ENCODE data around the gene RGS17.
"Not testable (repeated sequence)": the region's sequence is repeated elsewhere in the genome, so short reads cannot be mapped to it uniquely, and the experiment has no call there.

RGS17 gene

DNA sequence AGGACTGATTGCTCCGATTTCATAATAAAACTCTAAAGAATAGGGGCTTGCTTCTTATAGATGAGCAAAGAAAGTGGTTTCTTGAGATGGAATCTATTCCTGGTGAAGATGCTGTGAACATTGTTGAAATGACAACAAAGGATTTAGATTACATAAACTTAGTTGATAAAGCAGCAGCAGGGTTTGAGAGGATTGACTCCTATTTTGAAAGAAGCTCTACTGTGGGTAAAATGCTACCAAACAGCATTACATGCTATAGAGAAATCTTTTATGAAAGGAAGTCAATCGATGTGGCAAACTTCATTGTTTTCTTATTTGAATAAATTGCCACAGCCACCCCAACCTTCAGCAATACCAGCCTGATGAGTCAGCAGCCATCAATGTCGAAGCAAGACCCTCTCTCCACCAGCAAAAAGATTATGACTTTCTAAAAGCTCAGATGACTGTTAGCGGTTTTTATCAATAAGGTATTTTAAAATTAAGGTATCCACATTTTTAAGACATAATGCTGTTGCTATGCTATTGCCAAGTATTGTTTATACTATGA lies 115.9 kb downstream of the RGS17 start:
- Mint-ChIP-seq H3K27me3 (peaks cover 30% of the 10 kb centered on the region), H3K9me3 (no peaks in the 10 kb centered on the region), H3K4me3 (no peak overlapping the region), H3K4me1 (ENCODE audit: low read depth) (no peaks in the 10 kb centered on the region), H3K27ac (no peak overlapping the region), H3K36me3 (ENCODE audit: low read depth) (no peaks in the 10 kb centered on the region)

DNA sequence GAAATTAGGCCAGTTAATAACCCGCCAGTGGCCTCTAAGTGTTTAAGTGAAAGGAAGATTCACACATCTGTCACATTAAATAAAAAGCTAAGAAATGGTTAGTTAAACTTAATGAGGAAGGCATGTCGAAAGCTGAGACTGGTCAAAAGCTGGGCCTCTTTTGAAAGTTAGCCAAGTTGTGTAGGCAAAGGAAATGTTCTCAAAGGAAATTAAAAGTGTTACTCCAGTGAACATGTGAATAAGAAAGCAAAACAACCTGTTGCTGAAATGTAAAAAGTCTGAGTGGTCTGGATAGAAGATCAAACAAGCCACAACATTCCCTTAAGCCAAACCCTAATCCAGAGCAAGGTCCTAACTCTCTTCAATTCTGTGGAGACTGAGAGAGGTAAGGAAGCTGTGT lies 117.6 kb downstream of the RGS17 start:
- Mint-ChIP-seq H3K36me3 (ENCODE audit: low read depth) (no peaks in the 10 kb centered on the region), H3K27ac (no peak overlapping the region), H3K4me1 (ENCODE audit: low read depth) (no peaks in the 10 kb centered on the region), H3K4me3 (no peak overlapping the region), H3K27me3 (peaks cover 28% of the 10 kb centered on the region), H3K9me3 (no peaks in the 10 kb centered on the region)

DNA sequence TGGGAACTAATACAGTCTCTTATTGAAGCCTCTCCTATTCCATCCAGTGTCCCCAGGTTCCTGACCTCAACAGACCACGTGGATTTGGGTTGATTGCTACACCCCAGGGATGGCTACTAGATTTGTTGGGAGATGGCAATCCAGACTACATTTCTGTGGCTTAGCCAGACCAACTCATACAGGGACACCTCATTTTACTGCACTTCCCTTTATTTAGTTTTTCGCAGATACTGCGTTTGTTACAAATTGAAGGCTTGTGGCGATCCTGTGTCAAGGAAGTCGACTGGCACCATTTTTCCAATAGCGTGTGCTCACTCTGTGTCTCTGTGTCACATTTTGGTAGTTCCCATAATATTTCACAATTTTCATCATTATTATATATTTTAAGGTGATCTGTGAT lies 118.2 kb downstream of the RGS17 start:
- Mint-ChIP-seq H3K4me1 (ENCODE audit: low read depth) (no peaks in the 10 kb centered on the region), H3K4me3 (no peak overlapping the region), H3K27ac (no peak overlapping the region)

DNA sequence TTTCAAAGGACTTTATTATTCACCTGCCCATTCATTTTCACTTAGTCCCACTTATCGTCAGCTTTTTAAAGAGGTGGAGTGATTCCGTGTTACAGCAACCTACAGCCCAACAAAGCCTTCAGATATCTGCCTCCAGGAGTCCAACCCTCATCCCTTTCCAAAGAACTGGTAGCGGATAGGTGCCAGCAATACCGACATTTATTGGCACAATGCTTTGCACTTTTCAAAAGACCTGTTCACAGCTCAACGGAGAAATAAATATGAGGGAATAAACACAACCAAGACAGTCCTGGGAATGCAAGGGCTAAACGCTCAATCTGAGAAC lies 127.8 kb downstream of the RGS17 start:
- peaks cover 32% of the 10 kb centered on the region for H3K36me3 Mint-ChIP-seq (ENCODE audit: low read depth)
- H3K4me3 Mint-ChIP-seq: peak overlapping the region; percentile 98
- H3K27me3 Mint-ChIP-seq: no peaks in the 10 kb centered on the region
- peak overlapping the region; percentile 98 for H3K27ac Mint-ChIP-seq
- peaks cover 4% of the 10 kb centered on the region for H3K9me3 Mint-ChIP-seq
- peaks cover 40% of the 10 kb centered on the region for H3K4me1 Mint-ChIP-seq (ENCODE audit: low read depth)

More for the DNA sequence above, 118.2 kb downstream of the RGS17 start:
- Mint-ChIP-seq H3K27me3 (peaks cover 22% of the 10 kb centered on the region), H3K36me3 (ENCODE audit: low read depth) (no peaks in the 10 kb centered on the region), H3K9me3 (no peaks in the 10 kb centered on the region)

DNA sequence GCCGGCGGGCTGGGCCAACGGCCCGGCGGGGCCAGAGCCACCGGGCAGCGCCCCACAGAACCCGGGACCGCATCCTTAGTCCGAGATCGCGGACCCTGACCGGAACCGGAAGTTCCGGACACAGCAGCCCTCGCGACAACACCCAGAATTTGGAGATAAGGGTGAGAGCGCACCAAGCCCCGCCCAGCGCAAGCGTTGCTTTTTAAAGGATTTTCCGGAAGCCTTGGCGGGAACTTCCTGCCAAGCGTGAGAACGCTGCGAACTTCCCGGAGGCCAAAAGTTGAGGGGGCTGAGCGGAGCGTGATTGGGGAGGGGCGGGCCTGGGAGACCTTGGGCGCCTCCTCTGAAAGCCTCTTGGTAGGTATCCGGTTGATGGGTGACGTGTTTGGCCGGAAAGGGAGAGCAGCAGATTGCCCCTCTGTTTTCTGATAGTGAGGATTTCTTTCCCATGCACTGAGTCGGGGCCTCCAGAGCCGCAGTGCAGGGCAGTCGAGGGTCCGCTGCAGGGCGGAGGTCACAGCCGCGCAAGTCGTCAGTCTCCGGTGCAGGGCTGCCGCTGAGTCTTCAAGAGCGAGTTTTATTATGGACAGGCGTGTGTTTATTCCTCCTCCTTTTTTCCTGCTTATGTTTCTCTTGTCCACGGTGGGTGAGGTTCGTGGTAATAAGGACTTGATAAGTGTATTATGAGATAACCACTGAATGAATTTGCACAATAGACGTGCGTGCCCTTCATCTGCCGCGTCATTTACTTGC lies 128.3 kb downstream of the RGS17 start, which contains the start of gene MTRF1L:
MTRF1L (minus strand) TSS at position 97 of the 753 bp plus-strand sequence; CDS start at position 73, 24 bp downstream.
- Mint-ChIP-seq H3K27ac (peak within 1 kb of the TSS; percentile 98), H3K36me3 (ENCODE audit: low read depth) (peaks cover 32% of the 10 kb centered on the region), H3K9me3 (peaks cover 4% of the 10 kb centered on the region), H3K4me3 (peak within 1 kb of the TSS; percentile 98), H3K4me1 (ENCODE audit: low read depth) (peaks cover 40% of the 10 kb centered on the region), H3K27me3 (no peaks in the 10 kb centered on the region)

DNA sequence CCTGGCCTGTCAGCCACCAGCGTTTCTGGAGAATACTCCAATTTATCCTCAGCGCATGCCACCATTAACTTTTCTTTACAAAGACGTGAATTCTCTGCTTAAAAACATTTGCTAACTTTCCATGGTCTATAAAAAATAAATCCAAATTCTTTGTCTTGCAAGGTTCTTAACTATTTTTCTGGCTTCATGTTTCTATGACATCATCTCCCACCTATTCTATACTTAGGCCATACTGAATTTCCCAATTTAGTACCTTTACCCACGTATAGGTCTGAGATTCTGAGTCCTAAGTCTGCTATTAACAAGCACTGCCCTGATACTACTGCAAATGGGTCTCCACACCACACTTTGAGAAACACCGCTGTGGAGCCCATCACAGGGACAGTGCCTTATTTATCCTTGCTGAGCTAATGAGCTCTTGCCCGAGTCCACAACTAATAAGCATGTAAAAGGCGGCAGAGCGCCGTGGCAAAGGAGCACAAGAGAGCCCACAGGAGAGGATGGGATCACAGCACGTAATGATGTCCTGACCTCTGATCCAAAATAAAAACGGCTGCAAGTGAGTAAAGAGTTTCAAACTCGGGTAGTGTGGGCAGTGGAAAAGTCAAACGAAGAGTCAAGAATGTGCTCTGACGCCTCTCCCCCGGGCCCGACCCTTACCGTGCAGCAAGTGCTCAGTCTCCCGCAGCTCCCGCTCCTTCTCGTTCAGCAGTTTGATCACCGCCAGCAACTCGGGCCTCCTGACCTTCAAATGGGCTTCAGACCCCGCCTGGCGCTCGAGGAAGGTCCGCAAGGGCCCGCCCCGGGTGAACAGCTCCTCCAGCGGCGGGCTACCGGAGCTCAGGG lies 129.1 kb downstream of the RGS17 start:
- H3K4me1 Mint-ChIP-seq (ENCODE audit: low read depth): peaks cover 44% of the 10 kb centered on the region
- H3K4me3 Mint-ChIP-seq: peak overlapping the region; percentile 95
- peaks cover 38% of the 10 kb centered on the region for H3K36me3 Mint-ChIP-seq (ENCODE audit: low read depth)
- H3K9me3 Mint-ChIP-seq: peaks cover 4% of the 10 kb centered on the region
- H3K27me3 Mint-ChIP-seq: no peaks in the 10 kb centered on the region
- peak overlapping the region; percentile 87 for H3K27ac Mint-ChIP-seq

DNA sequence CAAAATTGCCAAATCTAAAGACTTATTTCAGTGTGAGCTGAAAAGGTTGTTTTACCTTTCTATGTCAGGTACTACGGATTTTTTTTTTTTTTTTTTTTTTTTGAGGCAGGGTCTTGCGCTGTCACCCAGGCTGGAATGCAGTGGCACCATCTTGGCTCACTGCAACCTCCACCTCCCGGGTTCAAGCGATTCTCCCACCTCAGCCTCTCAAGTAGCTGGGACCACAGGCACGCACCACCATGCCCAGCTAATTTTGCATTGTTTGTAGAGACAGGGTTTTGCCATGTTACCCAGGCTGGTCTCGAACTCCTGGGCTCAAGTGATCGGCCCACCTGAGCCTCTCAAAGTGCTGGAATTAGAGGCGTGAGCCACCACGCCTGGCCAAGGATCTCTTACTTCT lies 130.3 kb downstream of the RGS17 start:
- H3K9me3 Mint-ChIP-seq, H3K27me3 Mint-ChIP-seq, H3K27ac Mint-ChIP-seq: not testable (repeated sequence)
- H3K4me3 Mint-ChIP-seq: peak overlapping the region; percentile 95
- peaks cover 45% of the 10 kb centered on the region for H3K36me3 Mint-ChIP-seq (ENCODE audit: low read depth)
- H3K4me1 Mint-ChIP-seq (ENCODE audit: low read depth): peaks cover 55% of the 10 kb centered on the region

DNA sequence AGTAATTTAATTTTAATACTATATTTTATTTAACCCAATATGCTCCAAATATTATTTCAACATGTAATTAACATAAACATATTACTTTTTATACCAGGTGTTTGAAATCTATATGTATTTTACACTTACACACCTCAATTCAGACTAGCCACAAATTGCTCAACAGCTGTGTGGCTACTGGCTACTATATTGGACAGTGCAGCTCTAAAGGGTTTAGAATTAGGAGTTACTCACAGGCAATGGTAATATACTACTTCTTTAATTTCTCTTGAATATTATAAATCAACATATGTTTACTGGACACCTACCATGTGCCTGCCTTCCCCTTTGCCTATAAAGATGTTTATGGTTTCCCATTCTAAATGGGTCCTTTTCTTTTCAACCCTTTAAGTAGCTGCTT lies 130.8 kb downstream of the RGS17 start:
- peak overlapping the region; percentile 95 for H3K4me3 Mint-ChIP-seq

DNA sequence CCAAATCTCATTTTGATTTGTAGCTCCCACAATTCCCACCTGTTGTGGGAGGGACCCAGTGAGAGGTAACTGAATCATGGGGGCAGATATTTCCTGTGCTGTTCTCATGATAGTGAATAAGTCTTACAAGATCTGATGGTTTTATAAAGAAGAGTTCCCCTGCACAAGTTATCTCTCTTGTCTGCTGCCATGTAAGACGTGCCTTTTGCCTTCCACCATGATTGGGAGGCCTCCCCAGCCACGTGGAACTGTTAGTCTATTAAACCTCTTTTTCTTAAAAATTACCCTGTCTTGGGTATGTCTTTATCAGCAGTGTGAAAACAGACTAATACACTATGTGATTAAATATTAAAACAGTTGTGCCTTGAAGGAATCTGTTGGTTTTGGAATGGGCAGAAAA lies 131.5 kb downstream of the RGS17 start:
- H3K9me3 Mint-ChIP-seq, H3K27me3 Mint-ChIP-seq: not testable (repeated sequence)
- peak overlapping the region; percentile 31 for H3K27ac Mint-ChIP-seq
- H3K4me3 Mint-ChIP-seq: peak overlapping the region; percentile 70
- peaks cover 64% of the 10 kb centered on the region for H3K4me1 Mint-ChIP-seq (ENCODE audit: low read depth)
- peaks cover 51% of the 10 kb centered on the region for H3K36me3 Mint-ChIP-seq (ENCODE audit: low read depth)

More for the DNA sequence above, 130.8 kb downstream of the RGS17 start:
- H3K4me1 Mint-ChIP-seq (ENCODE audit: low read depth): peaks cover 60% of the 10 kb centered on the region
- peaks cover 4% of the 10 kb centered on the region for H3K9me3 Mint-ChIP-seq
- H3K36me3 Mint-ChIP-seq (ENCODE audit: low read depth): peaks cover 45% of the 10 kb centered on the region
- no peaks in the 10 kb centered on the region for H3K27me3 Mint-ChIP-seq
- no peak overlapping the region for H3K27ac Mint-ChIP-seq

DNA sequence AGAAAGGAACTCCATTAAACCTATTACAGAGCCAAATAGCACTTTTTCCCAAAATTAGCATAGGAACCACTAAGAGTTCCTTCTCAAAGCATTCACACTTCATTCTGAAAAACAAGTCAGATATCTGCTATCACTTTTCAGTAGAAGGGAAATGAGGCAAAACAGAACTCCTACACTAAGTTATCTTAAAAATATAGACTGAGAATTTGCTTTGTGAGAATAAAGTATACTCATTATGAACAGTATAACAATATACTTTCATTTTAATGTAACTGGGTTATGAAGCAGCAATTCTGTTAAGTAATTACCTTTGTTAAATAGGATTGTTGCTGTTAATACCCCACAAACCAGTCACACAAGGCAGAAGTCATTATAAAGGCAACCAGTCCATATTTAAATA lies 137.2 kb downstream of the RGS17 start:
- no peaks in the 10 kb centered on the region for H3K27me3 Mint-ChIP-seq
- peaks cover 55% of the 10 kb centered on the region for H3K36me3 Mint-ChIP-seq (ENCODE audit: low read depth)
- no peak overlapping the region for H3K4me3 Mint-ChIP-seq
- H3K9me3 Mint-ChIP-seq: no peaks in the 10 kb centered on the region
- H3K27ac Mint-ChIP-seq: no peak overlapping the region
- H3K4me1 Mint-ChIP-seq (ENCODE audit: low read depth): peaks cover 46% of the 10 kb centered on the region

DNA sequence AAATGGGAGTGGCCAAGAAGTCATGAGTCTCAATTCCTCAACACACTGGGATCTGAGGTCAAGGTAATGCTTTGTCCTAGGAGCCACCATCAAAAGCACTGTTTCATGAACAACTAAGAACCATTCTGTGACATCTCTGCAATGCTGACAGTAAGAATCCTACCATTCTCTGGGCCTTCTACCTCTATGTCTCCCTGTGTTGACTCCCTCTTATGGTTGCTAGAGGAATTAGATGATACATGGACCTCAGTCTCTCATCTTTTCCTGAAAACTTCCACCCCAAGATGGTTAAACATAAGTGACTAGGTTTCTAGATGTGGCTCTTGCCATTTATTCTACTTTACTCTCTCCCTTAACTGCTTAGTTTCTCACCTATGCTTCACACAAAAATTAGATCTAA lies 137.7 kb downstream of the RGS17 start:
- Mint-ChIP-seq H3K27ac (no peak overlapping the region), H3K4me3 (no peak overlapping the region)

DNA sequence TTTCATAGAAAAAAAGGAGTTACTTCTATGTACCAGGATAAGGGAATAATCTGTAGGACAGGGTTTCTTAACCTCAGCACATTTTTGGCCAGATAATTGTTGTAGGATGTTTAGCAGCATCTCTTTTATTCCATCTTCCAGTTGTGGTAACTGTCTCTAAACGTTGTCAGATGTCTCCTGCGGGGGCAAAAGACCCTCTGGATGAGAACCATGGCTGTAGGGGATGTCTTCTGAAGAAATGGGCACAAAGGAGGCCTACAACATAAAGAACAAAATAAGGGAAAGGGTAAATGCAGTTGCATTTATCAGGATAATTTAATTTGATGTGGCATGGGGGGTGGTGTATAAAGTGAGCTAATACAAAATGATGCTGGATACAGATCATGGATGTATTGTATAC lies 144.1 kb downstream of the RGS17 start:
- Mint-ChIP-seq H3K4me3 (no peak overlapping the region), H3K27me3 (no peaks in the 10 kb centered on the region), H3K9me3 (no peaks in the 10 kb centered on the region), H3K4me1 (ENCODE audit: low read depth) (peaks cover 30% of the 10 kb centered on the region), H3K36me3 (ENCODE audit: low read depth) (peaks cover 32% of the 10 kb centered on the region), H3K27ac (no peak overlapping the region)

More for the DNA sequence above, 137.7 kb downstream of the RGS17 start:
- Mint-ChIP-seq H3K4me1 (ENCODE audit: low read depth) (peaks cover 42% of the 10 kb centered on the region), H3K36me3 (ENCODE audit: low read depth) (peaks cover 51% of the 10 kb centered on the region), H3K27me3 (no peaks in the 10 kb centered on the region), H3K9me3 (no peaks in the 10 kb centered on the region)

DNA sequence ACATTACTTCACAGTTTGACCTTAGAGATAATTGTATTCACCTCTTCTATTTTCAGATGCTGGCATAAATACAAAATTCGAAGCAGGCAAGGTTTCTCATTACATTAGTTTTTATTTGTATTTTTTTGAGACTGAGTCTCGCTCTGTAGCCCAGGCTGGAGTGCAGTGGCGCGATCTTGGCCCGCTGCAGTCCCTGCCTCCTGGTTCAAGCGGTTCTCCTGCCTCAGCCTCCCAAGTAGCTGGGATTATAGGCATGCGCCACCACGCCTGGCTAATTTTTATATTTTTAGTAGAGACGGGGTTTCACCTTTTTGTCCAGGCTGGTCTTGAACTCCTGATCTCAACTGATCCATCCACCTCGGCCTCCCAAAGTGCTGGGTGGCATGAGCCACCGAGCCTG lies 145.8 kb downstream of the RGS17 start:
- Mint-ChIP-seq H3K4me3 (peak overlapping the region; percentile 94), H3K4me1 (ENCODE audit: low read depth) (peaks cover 41% of the 10 kb centered on the region), H3K27ac (peak overlapping the region; percentile 76), H3K36me3 (ENCODE audit: low read depth) (peaks cover 44% of the 10 kb centered on the region)
- not testable (repeated sequence) for H3K9me3 Mint-ChIP-seq, H3K27me3 Mint-ChIP-seq

DNA sequence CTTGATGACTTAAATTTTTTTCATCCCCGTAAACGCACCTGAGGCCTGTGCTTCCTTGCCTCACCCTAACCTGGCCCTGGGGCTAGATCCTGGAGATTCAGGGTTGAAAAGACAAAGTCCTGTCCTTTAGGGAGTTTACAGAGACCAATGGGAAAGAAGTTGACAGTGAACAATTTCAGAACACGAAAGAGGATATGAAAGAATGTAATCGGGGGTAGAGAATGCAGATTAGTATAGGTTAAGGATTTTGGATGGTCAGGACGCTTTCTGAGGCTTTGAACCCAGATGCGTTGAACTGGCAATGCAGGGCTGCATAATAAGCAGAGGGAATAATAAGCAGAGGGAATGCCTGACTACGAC lies 146.6 kb downstream of the RGS17 start:
- Mint-ChIP-seq H3K4me3 (peak overlapping the region; percentile 94), H3K36me3 (ENCODE audit: low read depth) (peaks cover 45% of the 10 kb centered on the region), H3K27ac (peak overlapping the region; percentile 100), H3K4me1 (ENCODE audit: low read depth) (peaks cover 45% of the 10 kb centered on the region), H3K9me3 (no peaks in the 10 kb centered on the region), H3K27me3 (no peaks in the 10 kb centered on the region)
